GM18508 (cell line): Measurements from ENCODE around the gene ARHGAP4.

Experiments used
- ATAC-seq: cut with Tn5 transposase; IDR thresholded peaks from one replicate; pipeline ENCODE4 v1.9.1; 2021; ENCODE audit warnings: moderate number of reproducible peaks; ENCODE audit not compliant: insufficient read depth, unreplicated experiment

Gene ARHGAP4

DNA sequence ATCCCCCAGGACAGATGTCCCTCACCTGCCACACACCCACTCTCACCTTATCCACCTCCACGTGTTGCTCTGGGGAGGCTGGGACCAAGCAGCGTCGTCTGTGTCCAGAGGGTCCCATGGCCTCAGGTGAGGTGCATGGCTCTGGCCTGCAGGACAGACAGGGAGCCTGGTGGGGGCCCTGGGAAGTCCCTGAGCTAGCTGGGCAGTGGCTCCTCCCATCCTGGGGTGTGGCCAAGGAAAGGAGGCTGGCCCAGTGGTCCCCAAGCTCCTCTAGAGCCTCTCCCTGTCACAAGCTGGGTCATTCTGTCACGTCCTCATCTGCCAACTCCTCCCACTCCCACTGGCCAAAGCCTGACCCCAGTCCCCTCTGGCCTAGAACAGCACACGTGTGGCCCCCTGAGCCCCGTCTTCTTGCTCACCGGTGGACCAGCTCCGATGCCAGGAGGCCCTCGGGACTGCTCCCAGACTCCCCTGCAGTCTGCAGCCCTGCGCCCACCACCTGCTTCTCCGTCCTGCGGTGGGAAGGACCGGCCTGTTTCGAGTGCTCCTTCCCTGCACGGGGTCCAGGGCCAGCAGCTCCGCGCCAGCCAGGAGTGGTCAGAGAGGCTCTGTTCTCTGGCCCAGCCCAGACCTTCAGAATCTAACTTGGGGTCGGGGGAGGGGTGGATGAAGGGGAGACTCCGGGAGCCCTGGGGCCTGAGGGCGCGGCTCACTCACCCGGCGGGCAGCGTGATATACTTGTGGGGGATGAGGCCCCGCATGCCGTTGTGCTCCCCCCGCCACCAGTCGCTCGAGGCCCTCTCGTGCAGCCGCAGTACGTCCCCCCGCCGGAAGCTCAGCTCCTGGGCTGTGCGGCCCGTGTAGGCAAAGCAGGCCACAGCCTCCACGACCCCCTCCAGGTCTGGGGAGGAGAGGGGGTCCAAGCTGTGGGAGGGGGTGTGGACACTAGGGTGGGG lies 16.8 kb downstream of the ARHGAP4 start:
- ATAC-seq: no peak

DNA sequence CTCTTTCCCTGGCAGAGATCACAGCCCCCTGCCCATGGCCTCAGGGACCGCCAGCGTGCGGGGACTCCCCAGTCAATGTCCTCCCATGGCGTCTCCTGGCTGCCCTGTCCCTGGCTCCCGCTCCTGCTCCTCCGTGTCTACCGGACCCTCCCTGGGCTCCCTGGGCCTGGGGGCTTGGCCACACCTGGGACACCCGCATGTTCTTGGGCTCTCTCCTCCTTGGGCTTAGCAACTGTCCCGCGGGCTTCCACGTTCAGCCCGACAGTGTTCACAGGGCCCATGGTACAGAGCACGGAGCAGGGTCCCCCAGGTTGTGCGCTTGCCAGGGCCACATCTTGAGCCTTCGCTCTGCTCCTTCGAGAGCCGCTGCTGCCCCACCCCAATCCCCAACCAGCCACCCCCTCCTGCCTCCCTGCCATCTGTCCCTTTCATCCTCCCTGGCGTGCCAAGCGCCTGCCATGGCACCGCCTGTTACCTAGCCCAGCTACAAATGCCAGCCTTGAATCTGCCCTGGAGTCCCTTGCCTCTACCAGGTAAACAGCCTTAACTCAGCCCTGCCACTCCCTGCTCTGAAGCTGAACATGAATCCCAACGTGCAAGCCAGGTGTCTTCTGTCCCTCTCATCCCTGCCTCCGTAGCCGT lies 17.7 kb downstream of the ARHGAP4 start:
- ATAC-seq: no peak

DNA sequence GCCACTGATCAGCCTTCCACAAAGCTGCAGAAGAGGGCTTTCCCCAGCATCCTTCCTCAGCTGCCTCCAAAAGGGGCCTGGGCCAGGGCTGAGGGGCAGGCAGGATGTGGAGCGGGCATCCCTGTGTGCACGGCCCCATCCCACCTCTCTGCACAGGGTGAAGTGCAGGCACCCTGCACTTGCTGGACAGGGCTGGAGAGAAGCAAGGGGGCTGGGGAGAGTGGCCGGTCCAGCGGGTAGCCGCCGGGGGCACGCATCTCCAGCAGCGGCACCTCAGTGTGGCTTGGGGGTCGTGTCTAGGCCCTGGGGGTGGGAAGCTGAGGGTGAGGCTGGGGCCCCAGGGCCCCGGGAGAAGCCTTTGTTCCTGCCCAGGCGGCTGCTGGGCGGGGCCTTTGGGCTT lies 18.6 kb downstream of the ARHGAP4 start:
- ATAC-seq: no peak

DNA sequence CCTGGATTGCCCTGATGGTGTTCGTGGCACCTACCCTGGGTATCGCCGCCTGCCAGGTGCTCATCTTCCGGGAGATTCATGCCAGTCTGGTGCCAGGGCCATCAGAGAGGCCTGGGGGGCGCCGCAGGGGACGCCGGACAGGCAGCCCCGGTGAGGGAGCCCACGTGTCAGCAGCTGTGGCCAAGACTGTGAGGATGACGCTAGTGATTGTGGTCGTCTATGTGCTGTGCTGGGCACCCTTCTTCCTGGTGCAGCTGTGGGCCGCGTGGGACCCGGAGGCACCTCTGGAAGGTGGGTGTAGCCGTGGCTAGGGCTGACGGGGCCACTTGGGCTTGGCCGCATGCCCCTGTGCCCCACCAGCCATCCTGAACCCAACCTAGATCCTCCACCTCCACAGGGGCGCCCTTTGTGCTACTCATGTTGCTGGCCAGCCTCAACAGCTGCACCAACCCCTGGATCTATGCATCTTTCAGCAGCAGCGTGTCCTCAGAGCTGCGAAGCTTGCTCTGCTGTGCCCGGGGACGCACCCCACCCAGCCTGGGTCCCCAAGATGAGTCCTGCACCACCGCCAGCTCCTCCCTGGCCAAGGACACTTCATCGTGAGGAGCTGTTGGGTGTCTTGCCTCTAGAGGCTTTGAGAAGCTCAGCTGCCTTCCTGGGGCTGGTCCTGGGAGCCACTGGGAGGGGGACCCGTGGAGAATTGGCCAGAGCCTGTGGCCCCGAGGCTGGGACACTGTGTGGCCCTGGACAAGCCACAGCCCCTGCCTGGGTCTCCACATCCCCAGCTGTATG lies 19.7 kb downstream of the ARHGAP4 start:
- no peak for ATAC-seq

DNA sequence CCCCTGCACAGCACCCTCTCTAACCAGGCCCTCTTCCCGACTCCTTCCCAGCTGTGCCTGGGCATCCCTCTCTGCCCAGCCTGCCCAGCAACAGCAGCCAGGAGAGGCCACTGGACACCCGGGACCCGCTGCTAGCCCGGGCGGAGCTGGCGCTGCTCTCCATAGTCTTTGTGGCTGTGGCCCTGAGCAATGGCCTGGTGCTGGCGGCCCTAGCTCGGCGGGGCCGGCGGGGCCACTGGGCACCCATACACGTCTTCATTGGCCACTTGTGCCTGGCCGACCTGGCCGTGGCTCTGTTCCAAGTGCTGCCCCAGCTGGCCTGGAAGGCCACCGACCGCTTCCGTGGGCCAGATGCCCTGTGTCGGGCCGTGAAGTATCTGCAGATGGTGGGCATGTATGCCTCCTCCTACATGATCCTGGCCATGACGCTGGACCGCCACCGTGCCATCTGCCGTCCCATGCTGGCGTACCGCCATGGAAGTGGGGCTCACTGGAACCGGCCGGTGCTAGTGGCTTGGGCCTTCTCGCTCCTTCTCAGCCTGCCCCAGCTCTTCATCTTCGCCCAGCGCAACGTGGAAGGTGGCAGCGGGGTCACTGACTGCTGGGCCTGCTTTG lies 20.5 kb downstream of the ARHGAP4 start:
- ATAC-seq: no peak

DNA sequence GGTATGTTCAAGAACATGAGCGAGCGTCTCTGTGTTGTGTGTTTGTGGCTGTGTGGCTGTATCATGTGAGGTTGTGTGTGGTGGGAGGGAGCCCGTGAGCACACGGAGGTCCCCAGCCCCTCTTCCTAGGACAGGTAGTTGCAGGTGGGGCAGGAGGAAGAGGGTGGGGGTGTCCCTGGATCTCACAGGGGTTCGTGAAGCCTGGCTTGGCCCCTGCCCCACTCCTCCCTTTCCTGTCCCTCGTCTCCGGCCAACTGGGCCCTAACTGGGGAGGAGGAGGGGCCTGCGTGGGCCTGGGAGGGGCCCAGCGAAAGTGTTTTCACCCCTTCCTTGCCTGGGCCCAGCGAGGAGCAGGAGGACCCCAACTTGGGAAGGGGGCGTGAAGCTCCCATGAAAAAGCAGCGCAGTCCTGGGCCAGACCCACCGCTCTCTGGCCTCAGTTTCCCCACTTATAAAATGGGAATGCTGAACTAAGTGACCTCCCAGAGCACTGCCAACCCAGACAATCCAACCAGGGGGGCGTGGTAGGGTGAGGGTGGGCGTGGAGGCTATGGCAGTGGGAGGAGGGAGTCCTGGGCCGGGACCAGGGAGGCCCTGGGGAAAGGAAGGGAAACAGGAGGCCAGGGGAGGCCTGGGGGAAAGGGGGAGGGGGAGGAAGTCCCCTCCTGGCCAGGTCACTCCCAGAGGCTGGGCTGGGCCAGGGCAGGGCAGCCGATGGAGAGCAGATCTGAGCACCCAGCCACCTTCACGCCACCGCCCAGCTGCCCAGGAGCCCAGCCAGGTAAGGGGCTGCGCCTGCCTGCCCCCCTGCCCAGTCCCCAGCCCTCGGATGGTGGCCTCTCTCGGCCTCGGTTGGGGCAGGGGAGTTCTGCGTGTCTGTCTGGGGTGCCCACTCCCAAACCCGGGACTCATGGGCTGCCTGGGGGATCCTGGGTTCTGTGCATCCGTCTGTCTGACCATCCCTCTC lies 21.8 kb downstream of the ARHGAP4 start, which contains the start of gene AVPR2:
Gene AVPR2, plus strand, starts transcription at position 683 of the 967 bp plus-strand sequence. CDS start 473 bp downstream, outside the sequence.
- ATAC-seq: no peak

DNA sequence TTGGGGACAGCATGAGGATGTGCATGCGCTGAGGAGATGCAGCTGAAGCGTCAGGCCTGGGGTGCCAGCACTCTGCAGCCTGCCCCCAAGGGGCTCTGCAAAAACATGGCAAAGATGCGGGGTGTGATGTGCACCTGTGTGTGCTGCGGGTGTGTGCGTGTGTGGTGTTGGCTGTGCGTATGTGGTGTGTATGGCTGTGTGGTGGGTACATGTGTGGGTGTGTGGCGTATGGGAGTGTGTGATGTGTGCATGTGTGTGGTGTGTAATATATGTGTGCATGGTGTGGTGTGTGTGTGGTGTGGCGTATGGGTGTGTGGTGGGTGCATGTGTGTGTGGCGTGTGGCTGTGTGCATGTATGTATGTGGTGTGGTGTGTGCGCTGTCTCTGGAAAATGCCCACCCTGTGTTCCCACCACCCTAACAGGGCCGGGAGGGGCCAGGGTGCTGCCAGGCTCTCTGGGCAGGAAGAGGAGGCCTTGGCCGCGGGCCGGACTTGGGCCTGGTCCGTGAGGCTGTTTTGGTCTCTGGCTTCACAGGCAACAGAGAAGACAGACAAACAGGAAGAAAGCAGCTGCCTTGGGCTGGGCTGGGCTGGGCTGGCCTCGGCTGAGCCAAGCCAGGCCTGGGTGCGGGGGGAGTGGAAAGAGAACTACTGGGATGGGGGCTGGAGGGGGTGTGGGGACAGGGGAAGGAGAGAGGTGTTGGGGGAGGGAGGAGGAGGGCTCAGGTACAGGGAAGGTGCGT lies 22.7 kb downstream of the ARHGAP4 start:
- ATAC-seq: no peak

DNA sequence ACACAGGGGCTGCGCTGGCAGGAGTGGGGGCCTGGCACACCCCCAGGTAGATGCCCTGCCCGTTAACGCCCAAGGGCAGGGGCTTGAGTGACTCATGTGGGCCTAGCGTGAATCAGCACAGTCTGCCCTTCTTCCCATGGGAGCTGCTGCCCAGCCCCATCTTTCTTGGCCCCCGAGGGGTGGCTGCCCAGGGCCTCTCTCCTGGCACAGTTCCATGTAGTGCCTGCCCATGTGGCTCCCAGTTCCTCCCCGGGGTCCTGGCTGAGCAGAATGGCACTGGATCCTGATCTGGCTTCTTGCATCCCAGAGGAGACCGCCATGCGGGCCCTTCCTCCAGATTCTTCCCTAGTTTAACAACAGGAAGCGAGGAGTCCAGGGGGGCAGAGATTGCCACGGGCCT lies 23.7 kb downstream of the ARHGAP4 start:
- ATAC-seq: no peak

DNA sequence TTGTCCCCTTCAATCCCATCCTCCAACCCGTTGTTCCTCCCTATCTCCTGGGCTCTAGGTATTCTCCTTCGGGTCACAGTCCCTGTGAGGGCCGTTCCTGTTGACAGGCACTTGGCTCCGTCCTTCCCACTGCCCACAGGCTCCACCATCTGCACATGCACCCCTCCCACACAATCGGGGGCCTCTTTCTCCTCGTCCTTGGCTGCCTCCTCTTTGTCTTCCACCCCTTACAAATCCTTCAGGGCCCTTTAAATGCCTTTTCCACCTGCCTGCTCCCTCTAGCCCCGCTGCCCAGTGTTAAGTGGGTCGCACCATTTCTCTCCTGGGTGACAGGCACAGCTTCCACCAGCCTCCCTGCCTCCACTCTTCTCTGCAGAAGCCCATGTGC lies 24.3 kb downstream of the ARHGAP4 start:
- no peak for ATAC-seq

DNA sequence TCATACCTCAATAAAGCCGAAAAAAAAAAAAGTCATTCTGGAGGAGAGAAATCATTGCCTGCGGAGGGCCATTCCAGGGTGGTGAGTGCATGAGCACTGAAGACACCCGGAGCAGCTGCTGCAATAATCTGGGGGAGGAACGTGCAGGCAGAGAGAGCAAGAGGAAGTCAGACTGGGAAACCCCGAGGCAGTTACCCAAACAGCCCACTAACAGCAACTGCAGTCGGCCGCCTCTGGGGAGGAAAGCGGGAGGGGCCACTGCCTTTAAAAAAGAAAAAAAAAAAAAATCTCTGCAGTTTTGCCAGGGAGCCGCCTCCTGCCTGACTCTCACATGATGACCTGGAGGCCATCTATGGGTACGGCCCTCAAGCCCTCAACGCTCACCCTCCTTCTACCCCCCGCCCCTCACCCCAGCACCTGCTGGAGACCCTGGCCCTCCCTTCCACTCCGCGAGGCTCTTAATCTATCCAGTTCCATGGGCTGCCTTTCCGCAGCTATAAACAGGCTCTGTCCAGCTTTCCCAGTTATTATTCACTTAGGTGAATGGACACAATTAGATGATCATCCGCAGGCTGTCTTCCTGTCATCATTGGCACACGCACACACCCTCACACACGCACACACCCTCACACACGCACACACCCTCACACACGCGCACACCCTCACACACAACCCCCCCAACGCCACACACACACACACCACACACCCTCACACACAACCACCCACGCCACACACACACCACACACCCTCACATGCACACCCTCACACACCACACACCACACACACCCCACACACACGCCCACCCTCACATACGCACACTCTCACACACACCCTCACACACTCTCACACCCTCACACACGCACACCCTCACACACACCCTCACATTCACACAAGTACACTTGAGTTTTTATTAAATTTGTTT lies 25.0 kb downstream of the ARHGAP4 start:
- ATAC-seq: peak; percentile 87

DNA sequence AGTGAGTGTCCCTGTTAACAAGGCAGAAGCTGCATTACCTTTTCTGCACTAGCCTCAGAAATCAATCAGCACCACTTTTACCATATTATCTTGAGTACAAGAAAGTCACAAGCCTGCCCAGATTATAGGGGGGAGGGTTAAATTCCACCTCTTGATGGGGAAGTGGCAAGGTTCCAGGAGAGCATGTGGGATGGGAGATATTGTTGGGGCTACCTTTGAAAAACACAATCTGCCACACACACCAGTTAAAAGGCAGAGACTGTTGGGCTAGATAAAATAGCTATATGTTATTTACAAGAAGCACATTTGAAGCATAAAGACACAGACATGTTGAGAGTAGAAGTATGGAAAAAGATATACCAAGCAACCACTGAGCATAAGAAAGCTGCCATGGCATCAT lies 28.2 kb downstream of the ARHGAP4 start:
- ATAC-seq: no peak

DNA sequence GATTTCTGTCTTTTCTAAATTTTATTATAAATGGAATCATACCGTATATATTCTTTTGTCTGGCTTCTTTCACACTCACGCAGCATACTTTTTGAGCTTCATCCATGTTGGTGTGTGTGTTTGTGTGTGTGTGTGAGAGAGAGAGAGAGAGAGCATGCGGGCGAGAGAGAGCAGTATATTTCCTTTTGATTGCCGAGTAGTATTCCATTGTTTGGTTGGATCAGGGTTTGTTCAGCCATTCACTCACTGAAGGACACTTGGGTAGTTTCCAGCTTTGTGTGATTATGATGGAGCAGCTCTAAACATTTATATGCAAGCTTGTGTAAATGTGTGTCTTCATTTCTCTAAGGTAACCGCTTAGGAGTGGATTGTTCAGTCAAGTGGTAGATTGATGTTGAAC lies 36.9 kb downstream of the ARHGAP4 start:
- ATAC-seq: no peak

DNA sequence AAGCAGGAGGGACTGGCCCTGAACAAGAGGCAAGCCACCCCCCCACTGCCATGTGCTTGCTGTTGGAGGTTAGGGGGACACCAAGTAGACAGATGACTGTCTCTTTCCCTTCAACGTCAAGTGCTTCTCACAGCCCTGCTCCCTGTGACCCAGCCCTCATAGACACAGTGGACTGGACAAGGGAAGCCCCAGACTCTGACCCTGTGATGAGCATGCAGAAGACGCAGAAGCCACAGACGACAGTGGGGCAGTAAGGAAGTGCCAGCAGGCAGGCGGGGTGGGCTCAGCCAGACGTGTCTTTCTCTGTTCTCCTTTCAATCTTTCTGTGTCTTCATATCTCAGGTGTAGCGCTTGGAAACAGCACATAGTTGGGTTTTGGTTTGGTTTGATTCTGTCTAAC lies 37.7 kb downstream of the ARHGAP4 start:
- no peak for ATAC-seq

DNA sequence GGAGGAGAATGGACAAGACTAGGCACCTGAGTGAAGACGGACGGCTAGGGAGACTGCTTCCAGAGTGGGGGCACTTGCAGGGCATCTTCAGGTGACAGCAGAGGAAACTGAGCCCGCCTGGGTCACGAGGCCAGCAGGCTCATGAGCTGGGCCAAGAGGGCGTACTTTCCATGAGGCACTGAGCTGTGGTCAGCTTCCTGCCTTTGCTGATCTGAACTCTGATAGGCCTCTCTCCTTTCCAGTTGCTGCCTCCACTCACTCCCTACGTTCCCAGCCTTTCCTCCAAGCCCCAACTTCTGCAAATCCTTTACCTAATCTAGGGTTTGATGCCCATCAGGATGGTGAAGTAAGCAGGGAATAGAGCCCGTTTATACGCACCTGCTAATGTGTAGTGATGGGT lies 38.7 kb downstream of the ARHGAP4 start:
- ATAC-seq: no peak

DNA sequence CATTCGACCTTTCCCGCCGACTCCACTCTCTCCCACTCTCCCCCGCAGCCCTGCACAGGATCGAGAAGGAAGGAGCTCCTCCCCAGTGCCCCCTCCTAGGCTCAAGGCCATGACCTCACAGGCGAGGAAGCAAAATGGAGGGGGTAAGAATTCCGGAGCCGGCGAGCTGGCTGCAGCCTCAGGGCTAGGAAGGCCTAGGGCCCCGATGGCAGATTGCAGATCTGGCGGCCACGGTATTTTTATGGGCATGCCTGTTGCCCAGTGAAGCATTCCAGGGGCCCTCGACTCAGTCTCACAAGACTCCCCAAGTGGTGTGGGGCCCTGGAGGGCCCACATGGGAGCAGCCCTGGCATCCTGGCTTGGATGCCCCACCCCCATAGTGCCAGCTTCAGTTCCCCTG lies 39.1 kb downstream of the ARHGAP4 start:
- no peak for ATAC-seq

DNA sequence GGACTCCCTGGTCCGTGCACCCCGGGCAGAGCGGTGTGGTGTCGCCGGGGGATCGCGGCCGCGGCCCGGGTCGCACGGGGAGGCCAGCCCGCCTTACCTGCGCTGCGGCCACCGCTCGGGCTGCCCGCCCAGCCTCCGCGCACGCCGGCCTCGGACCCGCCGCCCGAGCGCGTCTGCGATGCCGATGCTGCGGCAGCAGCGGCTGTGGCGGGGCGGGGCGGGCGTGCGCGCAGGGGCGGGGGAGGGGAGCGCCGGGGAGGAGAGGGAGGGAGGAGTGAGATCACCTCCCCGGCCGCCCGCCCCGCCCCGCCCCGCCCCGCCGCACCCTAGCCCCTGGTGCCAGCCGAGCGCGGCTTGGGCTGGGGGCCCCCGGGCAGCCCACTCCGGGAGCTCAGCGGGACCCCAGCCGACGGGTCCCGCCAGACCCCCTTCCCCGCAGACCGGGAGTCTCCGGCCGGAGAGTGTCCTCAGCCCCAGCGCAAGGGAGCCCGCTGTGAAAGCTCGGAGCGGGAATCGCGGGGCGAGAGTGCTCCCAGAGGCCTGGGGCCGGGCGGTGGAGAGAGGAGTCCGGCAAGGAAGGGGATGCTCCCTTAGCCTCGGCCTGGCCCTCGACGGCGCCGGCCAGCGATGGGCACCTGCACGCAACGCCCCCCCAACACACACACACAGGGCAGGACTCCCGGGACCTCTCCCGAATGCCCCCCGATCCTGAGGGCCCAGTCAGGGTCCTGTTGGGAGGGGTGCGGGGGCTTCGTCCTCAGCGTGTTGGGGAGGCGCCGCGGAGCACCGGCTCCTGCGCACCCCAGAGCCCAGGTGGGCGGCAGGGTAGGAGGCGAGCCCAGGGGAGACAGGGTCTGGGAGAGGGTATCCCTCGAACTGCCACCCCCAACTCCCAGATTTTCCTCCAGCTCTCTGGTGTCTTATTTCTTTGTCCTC lies 39.8 kb downstream of the ARHGAP4 start, which contains the start of gene L1CAM:
Gene L1CAM, minus strand, starts transcription at position 206 of the 936 bp plus-strand sequence. CDS start 10,337 bp downstream, outside the sequence.
- no peak for ATAC-seq
